T-helper 2 cell treated with Interferon-gamma antibody and Interleukin-4, amounts not matched to agents 100 ng/mL and 5 ng/mL, for 36 hours (primary cell): ENCODE results near the gene NEMP2. TPM values are rescaled to one million over a fixed set of nuclear protein-coding genes. Genes with fewer than 3 reads are reported as not detected.

Experiments used
- intact Hi-C: fragments of 100-400 bp; cut with micrococcal nuclease; formaldehyde crosslinking; loops from one replicate; pipeline ENCODE4 v1.15.1; 2023
- total RNA-seq: library from RNA; stranded (reverse); gene quantifications from 2 replicates; pipeline ENCODE4 v1.2.3, GENCODE V29; 2022

Gene NEMP2
- total RNA-seq, 1 donor from 2014 or later = 22.0 TPM

GRCh38 chr2:190562121-190562520 is 27.6 kb upstream of the NEMP2 start:
- intact Hi-C loops = no loop called here

- intact Hi-C loops = no loop called here
These were observed 26.6 kb upstream of the NEMP2 start for GRCh38 chr2:190561094-190561493.

GRCh38 chr2:190554357-190555006 is 20.0 kb upstream of the NEMP2 start:
- intact Hi-C loops = no loop called here

- intact Hi-C loops = no loop called here
These were observed 18.7 kb upstream of the NEMP2 start for GRCh38 chr2:190553254-190553653.

GRCh38 chr2:190551928-190552327 is 17.4 kb upstream of the NEMP2 start:
- intact Hi-C loops = no loop called here

GRCh38 chr2:190550137-190550536 is 15.6 kb upstream of the NEMP2 start:
- intact Hi-C loops = no loop called here

- intact Hi-C loops = no loop called here
These were observed 13.4 kb upstream of the NEMP2 start for GRCh38 chr2:190547886-190548285.

GRCh38 chr2:190546734-190547133 is 12.2 kb upstream of the NEMP2 start:
- intact Hi-C loops = no loop called here

GRCh38 chr2:190545555-190546385 is 11.2 kb upstream of the NEMP2 start:
- intact Hi-C loops = no loop called here

- intact Hi-C loops = no loop called here
These were observed 10.6 kb upstream of the NEMP2 start for GRCh38 chr2:190545093-190545492.

GRCh38 chr2:190540048-190540447 is 5.5 kb upstream of the NEMP2 start:
- intact Hi-C loops = no loop called here

GRCh38 chr2:190538201-190538600 is 3.7 kb upstream of the NEMP2 start:
- intact Hi-C loops = no loop called here

GRCh38 chr2:190537765-190538164 is 3.2 kb upstream of the NEMP2 start:
- intact Hi-C loops = no loop called here

- intact Hi-C loops = no loop called here
These were observed 1.1 kb upstream of the NEMP2 start for GRCh38 chr2:190535586-190535985.

- intact Hi-C loops = no loop called here
These were observed 558 bp upstream of the NEMP2 start for GRCh38 chr2:190535121-190535439.

- intact Hi-C loops = loop anchor here (1.0 to 5.0 kb wide), 8 partner anchors 43 to 873 kb away; partner anchors contain the start of genes ASNSD1, HIBCH, ORMDL1 and PMS1
These were observed 583 bp downstream of the NEMP2 start for GRCh38 chr2:190533968-190534309.

GRCh38 chr2:190533175-190533967 is 1.2 kb downstream of the NEMP2 start:
- intact Hi-C loops = loop anchor here (5.0 kb wide), 3 partner anchors 44 to 489 kb away; partner anchors contain the start of gene HIBCH

GRCh38 chr2:190532581-190532980 is 1.9 kb downstream of the NEMP2 start:
- intact Hi-C loops = loop anchor here (5.0 kb wide), 3 partner anchors 45 to 490 kb away; partner anchors contain the start of gene HIBCH

- intact Hi-C loops = loop anchor here (5.0 kb wide), 3 partner anchors 47 to 492 kb away; partner anchors contain the start of gene HIBCH
These were observed 4.1 kb downstream of the NEMP2 start for GRCh38 chr2:190530248-190530900.

GRCh38 chr2:190529486-190530247 is 4.9 kb downstream of the NEMP2 start:
- intact Hi-C loops = loop anchor here (5.0 kb wide), 3 partner anchors 48 to 493 kb away; partner anchors contain the start of gene HIBCH
